HL-60/S4 (cell line): Measurements from ENCODE around the gene DNAJC22.
"Not testable (repeated sequence)": the region's sequence is repeated elsewhere in the genome, so short reads cannot be mapped to it uniquely, and the experiment has no call there.

Experiments used
- in situ Hi-C: fragments of 300-500 bp; cut with MboI; formaldehyde crosslinking; loops from 2 replicates; pipeline ENCODE4 v1.14.3; 2022; ENCODE audit warnings: low sequenced_read_pairs

The DNAJC22 gene

DNA sequence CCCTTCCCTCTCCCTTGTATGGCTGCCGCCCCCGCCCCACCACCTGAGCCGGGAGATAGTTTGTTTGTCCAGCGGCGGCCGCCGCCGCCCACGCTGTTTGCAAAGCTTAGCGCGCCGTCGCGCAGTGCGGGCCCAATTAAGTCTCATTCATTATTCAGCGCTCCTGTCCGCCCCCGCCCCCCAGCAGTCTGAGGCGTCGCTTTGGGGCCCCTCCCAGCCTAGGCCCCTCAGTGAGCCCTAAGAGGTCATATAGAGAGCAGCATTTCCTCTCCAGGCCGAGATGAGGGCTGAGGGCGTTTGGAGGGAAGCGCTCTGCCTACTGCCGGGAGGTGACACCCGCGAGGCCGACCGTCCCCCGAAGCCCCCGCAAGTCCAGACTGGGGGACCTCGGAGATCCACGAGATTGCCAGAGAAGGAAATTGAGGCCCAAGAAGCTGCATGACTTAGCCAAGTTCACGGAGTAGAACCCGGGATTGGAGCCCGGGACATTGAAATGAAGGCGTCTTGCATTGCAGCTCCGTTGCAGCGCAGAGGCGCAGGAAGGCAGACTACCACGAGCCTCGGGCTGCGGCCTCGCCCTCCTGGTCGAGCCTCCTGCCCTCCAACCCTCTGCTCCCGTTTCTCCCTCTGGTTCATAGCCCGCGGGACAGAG is at the start of gene DNAJC22:
Gene DNAJC22, plus strand, starts transcription at position 230 of the 652 bp plus-strand sequence. CDS start 1,985 bp downstream, outside the sequence.
- in situ Hi-C loops, result no loop called here

- in situ Hi-C loops, result no loop called here
Observed at GRCh38 chr12:49297695-49298060, 49.0 kb upstream of the DNAJC22 start.

DNA sequence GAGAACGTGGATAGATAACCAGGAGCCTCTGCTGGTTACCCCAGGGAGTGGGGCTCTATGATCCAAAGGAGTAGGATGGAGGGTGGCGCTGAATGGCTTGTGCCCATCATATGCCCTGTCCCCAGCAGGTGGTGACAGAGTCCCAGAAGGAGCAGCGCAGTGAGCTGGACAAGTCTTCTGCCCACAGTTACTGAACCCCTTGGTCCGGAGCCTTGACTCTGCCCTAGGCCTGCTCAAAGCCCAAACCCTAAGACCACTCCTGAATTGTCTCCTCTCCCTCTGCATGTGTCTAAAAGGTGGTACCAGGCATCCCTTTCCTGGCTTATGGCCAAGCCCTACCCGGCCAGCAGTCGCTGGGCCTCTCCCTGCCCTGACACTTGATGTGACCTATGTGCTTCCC is 48.5 kb upstream of the DNAJC22 start:
- in situ Hi-C loops, result no loop called here

- in situ Hi-C loops, result no loop called here
Observed at GRCh38 chr12:49301760-49302159, 44.9 kb upstream of the DNAJC22 start.

GRCh38 chr12:49304161-49304560 is 42.5 kb upstream of the DNAJC22 start:
- in situ Hi-C loops, result no loop called here

DNA sequence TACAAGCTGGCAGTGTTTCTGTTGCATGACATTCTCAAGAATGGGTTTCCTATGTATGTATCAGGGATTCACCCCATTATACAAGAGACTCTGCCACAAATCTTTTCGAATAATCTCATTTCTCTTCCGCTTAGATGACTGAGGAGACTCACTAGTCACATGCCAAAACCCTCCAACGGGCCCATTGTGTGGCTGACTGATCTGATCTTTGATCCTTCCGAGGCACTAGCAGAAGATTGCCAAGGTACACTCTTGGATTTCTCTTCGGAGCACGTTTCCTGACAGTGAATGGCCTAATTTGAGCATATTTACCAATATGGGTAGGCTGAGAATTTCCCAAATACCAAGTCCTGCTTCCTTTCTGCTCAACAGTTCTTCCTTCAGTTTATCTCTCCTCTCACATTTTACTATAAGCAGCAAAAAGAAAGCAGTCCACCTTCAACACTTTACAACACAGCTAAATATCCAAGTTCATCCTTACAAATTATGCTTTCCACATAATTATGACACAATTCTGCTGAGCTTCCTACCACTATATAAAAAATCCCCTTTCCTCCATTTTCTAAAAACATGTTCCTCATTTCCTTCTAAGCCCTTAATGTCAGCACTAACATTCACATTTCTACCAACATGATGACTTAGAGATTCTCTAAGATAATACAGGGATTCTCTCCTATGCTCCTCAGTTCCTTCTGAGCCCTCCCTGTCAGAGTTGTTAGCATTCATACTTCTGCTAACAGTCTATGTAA is 40.8 kb upstream of the DNAJC22 start:
- in situ Hi-C loops, result no loop called here

DNA sequence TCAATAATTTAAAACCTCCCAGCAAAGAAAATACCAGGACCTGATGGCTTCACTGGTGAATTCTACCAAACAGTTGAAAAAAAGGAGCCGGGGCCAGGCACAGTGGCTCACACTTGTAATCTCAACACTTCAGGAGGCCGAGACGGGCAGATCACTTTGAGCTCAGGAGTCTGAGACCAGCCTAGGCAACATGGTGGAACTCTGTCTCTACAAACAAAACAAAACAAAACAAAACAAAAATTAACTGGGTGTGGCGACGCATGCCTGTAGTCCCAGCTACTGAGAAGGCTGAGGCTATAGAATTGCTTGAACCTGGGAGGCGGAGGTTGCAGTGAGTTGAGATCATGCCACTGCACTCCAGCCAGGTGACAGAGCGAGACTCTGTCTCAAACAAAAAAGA is 37.3 kb upstream of the DNAJC22 start:
- in situ Hi-C loops, result no loop called here

- in situ Hi-C loops, result not testable (repeated sequence)
Observed at GRCh38 chr12:49310451-49311000, 36.2 kb upstream of the DNAJC22 start.

- in situ Hi-C loops, result no loop called here
Observed at GRCh38 chr12:49314811-49315210, 31.9 kb upstream of the DNAJC22 start.

DNA sequence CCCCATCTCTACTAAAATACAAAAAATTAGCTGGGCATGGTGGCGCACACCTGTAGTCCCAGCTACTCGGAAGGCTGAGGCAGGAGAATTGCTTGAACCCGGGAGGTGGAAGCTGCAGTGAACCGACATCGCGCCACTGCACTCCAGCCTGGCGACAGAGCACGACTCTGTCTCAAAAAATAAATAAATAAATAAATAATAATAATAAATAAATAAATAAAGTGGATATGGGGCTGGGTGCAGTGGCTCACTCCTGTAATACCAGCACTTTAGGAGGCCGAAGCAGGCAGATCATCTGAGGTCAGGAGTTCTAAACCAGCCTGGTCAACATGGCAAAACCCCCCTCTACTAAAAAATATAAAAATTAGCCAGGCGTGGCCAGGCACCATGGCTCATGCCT is 29.6 kb upstream of the DNAJC22 start:
- in situ Hi-C loops, result not testable (repeated sequence)

DNA sequence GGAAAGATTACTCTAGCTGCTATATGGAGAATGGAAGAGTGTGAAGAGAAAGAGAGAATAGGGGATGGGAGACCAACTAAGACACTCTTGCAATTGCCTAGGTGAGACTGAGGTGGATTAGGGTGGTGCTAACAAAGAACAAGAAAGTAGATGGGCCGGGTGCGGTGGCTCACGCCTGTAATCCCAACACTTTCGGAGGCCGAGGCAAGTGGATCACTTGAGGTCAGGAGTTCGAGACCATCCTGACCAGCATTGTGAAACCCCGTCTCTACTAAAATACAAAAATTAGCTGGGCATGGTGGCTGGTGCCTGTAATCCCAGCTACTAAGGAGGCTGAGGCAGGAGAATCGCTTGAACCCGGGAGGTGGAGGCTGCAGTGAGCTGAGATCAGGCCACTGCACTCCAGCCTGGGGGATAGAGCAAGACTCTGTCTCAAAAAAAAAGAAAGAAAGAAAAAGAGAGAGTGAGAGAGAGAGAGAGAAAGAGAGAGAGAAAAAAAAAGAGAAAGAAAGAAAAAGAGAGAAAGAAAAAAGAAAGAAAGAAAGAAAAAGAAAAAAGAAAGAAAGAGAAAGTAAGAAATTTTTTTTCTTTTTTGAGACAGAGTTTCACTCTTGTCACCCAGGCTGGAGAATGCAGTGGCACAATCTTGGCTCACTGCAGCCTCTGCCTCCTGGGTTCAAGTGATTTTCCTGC is 26.1 kb upstream of the DNAJC22 start:
- in situ Hi-C loops, result not testable (repeated sequence)

DNA sequence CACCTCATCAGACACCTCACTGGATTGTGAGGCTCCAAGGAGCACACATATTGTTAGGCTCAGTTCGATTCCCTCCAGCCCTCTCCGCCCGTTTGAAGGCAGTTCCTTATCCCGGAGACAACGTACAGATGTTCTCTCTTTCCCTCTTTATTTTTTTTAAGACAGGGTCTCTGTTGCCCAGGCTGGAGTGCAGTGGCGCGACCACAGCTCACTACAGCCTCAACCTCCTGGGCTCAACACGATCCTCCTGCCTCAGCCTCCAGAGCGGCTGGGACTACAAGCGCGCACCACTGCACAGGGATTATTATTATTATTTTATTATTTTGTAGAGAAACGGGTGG is 24.4 kb upstream of the DNAJC22 start:
- in situ Hi-C loops, result no loop called here

DNA sequence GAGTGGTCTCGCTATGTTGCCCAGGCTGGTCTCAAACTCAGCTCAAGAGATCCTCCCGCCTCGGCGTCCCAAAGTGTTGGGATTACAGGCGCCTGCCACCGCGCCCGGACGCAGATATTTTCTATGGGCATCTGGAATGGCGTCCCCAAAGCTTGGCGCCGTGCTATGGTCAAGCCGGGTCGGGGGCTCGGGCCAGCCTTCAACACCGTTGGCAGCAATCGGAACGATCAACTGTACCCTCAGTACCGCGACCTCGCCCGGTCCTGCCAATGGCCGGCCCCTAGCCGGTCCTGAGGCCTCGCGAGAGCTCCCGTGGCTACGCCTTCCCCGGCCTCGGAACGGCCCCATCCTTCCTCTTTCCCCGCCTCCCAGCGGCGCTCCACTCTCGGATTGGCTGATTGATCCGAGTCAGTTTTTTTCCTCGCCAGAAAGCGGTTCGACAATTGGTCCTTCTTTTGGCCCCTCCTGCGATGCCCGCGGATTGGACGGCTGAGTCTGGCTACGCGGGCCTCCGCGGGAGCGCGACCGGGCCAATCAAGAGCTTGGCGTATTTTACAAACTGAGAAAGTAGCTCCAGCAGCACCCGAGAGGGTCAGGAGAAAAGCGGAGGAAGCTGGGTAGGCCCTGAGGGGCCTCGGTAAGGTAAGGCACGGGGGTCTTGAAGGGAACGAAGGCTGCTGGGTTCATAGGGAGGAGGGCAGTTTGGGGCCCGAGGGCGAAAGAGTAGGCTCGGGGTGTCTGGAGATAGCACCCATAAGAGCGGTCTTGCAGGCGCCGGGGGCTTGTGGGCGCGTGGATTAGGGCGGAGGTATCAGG is 23.8 kb upstream of the DNAJC22 start, which contains the start of gene TROAP:
Gene TROAP, plus strand, starts transcription at position 548 of the 816 bp plus-strand sequence. CDS start 354 bp downstream, outside the sequence.
- in situ Hi-C loops, result no loop called here

- in situ Hi-C loops, result no loop called here
Observed at GRCh38 chr12:49323524-49324097, 23.1 kb upstream of the DNAJC22 start.

- in situ Hi-C loops, result no loop called here
Observed at GRCh38 chr12:49325606-49326005, 21.1 kb upstream of the DNAJC22 start.

GRCh38 chr12:49327368-49327767 is 19.3 kb upstream of the DNAJC22 start:
- in situ Hi-C loops, result no loop called here

DNA sequence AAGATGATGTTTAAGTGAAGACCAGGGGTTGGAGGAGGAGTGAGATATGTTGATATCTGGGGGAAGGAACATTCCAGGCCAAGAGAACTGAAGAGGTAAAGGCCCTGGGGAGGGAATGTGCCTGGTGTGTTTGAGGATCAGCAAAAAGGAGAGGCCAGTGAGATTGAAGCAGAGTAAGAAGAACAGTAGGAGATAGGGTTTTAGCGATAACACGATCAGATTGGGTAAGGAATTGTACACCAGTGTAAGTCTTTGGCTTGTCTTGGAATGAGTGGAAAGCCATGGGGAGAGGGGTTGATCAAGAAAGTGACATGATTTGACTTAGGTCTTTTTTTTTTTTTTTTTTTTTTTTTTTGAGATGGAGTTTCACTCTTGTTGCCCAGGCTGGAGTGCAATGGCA is 18.8 kb upstream of the DNAJC22 start:
- in situ Hi-C loops, result no loop called here

GRCh38 chr12:49328816-49329215 is 17.9 kb upstream of the DNAJC22 start:
- in situ Hi-C loops, result no loop called here

GRCh38 chr12:49330032-49330619 is 16.6 kb upstream of the DNAJC22 start:
- in situ Hi-C loops, result no loop called here
